Upper lobe of right lung (tissue), 1 donor: Measurements from ENCODE around the gene LCTL. TPM values are rescaled to one million over a fixed set of nuclear protein-coding genes. Genes with fewer than 3 reads are reported as not detected.

ENCODE experiments used
- ATAC-seq: fragments of 200-7000 bp; cut with Tn5 transposase; one replicate; pipeline ENCODE4 v1.9.1; 2020; ENCODE audit warnings: mild to moderate bottlenecking, moderate library complexity
- DNase-seq: peaks from one replicate; pipeline ENCODE4 v3.0.0-alpha.2; 2020
- H3K27ac ChIP-seq: fragments of 200-600 bp; one replicate; pipeline ENCODE4 v1.8.0; 2022
- H3K27me3 ChIP-seq: fragments of 200-600 bp; one replicate; pipeline ENCODE4 v1.8.0; 2022; ENCODE audit warnings: mild to moderate bottlenecking
- H3K36me3 ChIP-seq: fragments of 200-600 bp; one replicate; pipeline ENCODE4 v1.8.0; 2022
- H3K4me1 ChIP-seq: fragments of 200-600 bp; one replicate; pipeline ENCODE4 v1.8.0; 2022
- H3K4me3 ChIP-seq: fragments of 200-600 bp; one replicate; pipeline ENCODE4 v1.8.0; 2022; ENCODE audit warnings: mild to moderate bottlenecking
- H3K9me3 ChIP-seq: fragments of 200-600 bp; one replicate; pipeline ENCODE4 v1.8.0; 2022
- intact Hi-C: fragments of 100-400 bp; cut with DNase I; formaldehyde crosslinking; loops from one replicate; pipeline ENCODE4 v1.11.0; 2022
- total RNA-seq: library from RNA; stranded (reverse); fragmentation: NEBNext Ultra II Directional; extraction: Animal tissue kit (Norgen Biotek cat#: 25700); gene quantifications from one replicate; pipeline ENCODE4 v1.2.1, GENCODE V29; 2021
- TF ChIP-seq, protein P1 (sequence below): fragments of 200-600 bp; IDR thresholded peaks from one replicate; pipeline ENCODE4 v1.8.0; 2022; ENCODE audit warnings: antibody characterized with exemption
- donor health status: DM: no; HTN: yes; CAD: no; lungs with severe emphysema.

LCTL gene
- total RNA-seq, 1 donor from 2014 or later = not detected

DNA sequence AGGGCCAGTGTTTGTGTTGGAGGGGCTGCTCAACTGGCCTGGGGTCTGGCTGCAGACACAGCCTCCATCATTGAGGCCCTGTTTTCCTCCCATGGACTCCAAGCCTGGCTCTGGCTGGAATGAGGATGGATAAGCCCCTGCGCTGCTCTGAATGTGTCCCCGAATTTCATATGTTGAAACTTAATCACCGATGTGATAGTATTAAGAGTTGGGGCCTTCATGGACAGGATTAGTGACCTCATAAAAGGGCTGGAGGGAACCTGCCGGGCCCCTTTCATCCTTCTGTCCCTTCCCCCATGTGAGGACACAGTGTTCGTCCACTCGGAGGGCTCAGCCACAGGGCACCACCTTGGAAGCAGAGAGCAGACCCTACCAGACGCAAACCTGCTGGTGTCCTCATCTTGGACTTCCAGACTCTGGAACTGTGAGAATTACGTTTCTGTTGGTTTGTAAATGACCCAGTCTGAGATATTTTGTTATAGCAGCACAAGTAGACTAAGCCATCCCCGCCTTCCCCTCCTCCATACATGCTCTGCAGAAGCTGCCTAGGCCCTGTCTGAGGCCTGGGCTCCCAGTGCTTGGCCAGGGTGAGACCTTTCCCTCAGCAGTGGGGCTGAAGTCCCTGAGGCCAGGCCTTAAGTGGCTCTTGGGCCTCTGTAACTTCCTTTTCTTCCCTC lies 3.8 kb upstream of the LCTL start:
- Histone ChIP-seq H3K27ac (no peak overlapping the region), H3K4me3 (no peak overlapping the region), H3K36me3 (no peaks in the 10 kb centered on the region), H3K4me1 (no peaks in the 10 kb centered on the region), H3K9me3 (no peaks in the 10 kb centered on the region), H3K27me3 (no peaks in the 10 kb centered on the region)
- ATAC-seq = no peak
- intact Hi-C loops = no loop called here
- DNase-seq = peak; percentile 33
- TF ChIP-seq, protein P1, sequence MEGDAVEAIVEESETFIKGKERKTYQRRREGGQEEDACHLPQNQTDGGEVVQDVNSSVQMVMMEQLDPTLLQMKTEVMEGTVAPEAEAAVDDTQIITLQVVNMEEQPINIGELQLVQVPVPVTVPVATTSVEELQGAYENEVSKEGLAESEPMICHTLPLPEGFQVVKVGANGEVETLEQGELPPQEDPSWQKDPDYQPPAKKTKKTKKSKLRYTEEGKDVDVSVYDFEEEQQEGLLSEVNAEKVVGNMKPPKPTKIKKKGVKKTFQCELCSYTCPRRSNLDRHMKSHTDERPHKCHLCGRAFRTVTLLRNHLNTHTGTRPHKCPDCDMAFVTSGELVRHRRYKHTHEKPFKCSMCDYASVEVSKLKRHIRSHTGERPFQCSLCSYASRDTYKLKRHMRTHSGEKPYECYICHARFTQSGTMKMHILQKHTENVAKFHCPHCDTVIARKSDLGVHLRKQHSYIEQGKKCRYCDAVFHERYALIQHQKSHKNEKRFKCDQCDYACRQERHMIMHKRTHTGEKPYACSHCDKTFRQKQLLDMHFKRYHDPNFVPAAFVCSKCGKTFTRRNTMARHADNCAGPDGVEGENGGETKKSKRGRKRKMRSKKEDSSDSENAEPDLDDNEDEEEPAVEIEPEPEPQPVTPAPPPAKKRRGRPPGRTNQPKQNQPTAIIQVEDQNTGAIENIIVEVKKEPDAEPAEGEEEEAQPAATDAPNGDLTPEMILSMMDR = no peak

DNA sequence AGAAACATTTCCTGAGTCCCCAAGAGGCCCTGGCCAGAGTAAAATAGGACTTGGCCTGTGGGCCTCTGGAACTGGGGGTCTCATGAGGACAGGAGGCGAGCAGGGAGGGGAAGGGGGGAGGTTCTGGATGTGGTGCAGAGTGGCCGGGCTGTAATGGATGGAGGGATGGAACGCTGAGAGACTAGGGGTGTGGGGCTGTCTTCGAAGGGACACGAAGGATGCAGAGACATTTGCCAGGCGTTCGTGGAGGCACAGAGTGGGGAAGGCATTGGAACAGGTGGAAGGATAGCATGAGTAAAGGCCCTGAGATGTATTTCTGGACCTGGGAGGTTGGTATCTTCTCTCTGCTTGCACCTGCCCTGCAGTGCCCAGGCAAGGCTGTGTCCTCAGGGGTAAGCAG lies 2.1 kb upstream of the LCTL start:
- Histone ChIP-seq H3K27me3 (no peaks in the 10 kb centered on the region), H3K36me3 (no peaks in the 10 kb centered on the region), H3K4me3 (no peak overlapping the region), H3K27ac (no peak overlapping the region), H3K4me1 (no peaks in the 10 kb centered on the region), H3K9me3 (no peaks in the 10 kb centered on the region)
- TF ChIP-seq, protein P1 = no peak
- intact Hi-C loops = no loop called here
- ATAC-seq (no peak), DNase-seq (peak; percentile 42)

DNA sequence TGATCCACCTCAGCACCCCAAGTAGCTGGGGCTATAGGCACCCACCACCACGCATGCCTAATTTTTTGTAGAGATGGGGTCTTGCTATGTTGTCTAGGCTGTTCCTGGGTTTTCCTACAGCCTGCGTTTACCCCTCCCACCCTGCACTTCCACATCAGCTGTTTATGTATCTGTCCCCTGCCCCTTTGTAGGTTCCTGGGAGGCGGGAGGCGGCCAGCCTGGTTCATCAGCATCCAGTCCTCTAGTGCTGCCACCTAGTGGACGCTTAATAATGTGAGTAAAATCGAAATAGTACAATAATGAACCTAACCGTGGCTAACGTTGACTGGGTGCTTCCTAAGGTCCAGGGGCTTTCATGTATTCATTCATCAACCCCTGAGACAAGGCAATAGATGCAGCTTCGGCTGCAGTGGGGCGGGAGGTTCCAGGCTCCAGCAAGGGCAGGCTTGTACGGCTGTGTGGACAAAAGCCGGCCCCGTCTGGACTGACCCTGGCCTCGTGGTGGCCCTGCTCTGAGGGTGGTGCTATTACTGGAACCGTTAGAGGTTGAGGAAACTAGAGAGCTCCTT lies 1.2 kb upstream of the LCTL start:
- ATAC-seq = peak; percentile 84
- intact Hi-C loops = no loop called here
- Histone ChIP-seq H3K27ac (no peak overlapping the region), H3K4me3 (no peak overlapping the region), H3K9me3 (no peaks in the 10 kb centered on the region), H3K27me3 (no peaks in the 10 kb centered on the region), H3K4me1 (no peaks in the 10 kb centered on the region), H3K36me3 (no peaks in the 10 kb centered on the region)
- TF ChIP-seq, protein P1 = peak; percentile 70
- peak; percentile 71 for DNase-seq

DNA sequence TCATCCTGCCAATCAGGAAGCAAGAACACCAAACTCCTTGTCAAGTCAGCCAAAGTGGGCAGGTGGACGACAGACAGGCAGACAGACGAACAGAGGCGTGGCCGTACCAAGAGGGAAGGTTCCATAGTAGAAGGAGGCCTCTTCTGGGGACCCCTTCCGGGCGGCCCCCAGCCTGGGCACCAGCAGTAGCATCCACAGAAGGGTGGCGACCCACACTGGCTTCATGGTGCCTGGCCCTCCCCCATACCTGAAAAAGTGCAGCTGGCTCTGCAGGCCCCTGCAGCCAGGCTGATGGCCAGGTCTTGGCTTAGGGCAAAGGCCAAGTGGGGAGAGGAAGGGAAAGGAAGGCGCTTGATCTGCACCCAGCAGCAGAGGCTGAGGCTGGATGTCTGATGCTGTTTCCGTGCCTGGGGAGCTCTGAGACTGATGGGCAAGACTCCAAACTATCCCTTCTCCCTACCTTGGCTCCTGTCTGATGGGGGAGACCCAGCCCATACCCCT lies 607 bp downstream of the LCTL start:
- H3K27me3 ChIP-seq = no peaks in the 10 kb centered on the region
- no peak overlapping the region for H3K27ac ChIP-seq
- TF ChIP-seq, protein P1 = no peak
- ATAC-seq = no peak
- H3K9me3 ChIP-seq = no peaks in the 10 kb centered on the region
- H3K4me1 ChIP-seq = no peaks in the 10 kb centered on the region
- peak; percentile 52 for DNase-seq
- no peak overlapping the region for H3K4me3 ChIP-seq
- H3K36me3 ChIP-seq = no peaks in the 10 kb centered on the region
- intact Hi-C loops = no loop called here

DNA sequence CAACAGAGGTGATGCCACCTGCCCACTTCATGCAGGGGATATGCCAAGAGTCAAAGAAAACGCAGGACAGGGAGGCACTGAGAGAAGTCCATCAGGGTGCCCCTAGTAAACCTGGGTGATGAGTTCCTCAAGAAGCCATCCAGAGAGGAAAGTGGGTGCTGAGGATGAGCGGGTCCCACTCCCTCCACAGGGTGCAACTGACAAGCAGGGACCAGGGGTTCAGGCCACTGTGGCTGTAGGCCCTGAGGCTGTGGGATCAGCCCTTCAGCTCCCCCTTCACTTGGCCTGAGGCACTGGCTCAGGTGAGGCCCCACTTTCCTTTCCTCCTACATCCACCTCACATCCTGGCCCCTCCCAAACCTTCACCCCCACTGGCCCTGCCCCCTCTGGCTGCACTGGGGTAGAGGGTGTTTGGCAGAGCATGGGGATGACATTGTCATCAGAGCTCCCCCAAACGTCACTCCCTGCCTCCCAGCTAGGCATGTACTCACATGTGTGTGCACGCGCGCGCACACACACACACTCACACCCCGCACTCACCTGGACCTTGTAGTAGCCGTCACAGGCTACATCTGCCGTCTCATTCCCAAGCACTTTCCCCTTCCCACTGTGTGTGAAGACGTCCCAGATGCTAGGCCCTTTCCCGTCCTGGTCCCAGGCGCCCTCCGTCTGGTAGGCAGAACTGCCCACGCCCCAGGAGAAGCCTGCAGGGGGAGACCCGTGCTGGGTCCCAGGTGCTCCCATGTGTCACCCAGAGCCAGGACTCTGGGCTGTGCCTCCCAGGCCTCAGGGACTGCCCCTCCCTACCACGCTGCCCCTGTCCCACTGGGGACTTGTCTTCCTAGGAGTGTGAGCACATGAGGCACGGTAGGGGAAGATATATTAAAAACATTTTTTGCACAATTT lies 1.4 kb downstream of the LCTL start:
- Histone ChIP-seq H3K4me1 (no peaks in the 10 kb centered on the region), H3K4me3 (no peak overlapping the region), H3K36me3 (no peaks in the 10 kb centered on the region), H3K27ac (no peak overlapping the region), H3K27me3 (no peaks in the 10 kb centered on the region), H3K9me3 (no peaks in the 10 kb centered on the region)
- TF ChIP-seq, protein P1 = no peak
- no peak for ATAC-seq
- DNase-seq = peak; percentile 20
- intact Hi-C loops = no loop called here
